ENCODE data around the gene UBA3.

DNA sequence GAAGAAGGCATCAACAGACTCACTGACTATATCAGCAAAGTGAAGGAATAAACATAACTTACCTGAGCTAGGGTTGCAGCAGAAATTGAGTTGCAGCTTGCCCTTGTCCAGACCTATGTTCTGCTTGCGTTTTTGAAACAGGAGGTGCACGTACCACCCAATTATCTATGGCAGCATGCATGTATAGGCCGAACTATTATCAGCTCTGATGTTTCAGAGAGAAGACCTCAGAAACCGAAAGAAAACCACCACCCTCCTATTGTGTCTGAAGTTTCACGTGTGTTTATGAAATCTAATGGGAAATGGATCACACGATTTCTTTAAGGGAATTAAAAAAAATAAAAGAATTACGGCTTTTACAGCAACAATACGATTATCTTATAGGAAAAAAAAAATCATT, 24.4 kb upstream of the UBA3 start:
- TF ChIP-seq CBX3 (IDR thresholded peaks at IDR 0.05; ENCODE audit: low read depth) (no peak), POLR2A (IDR thresholded peaks at IDR 0.05; ENCODE audit: borderline replicate concordance, extremely low read depth, insufficient read depth, insufficient read length) (no peak), POLR2AphosphoS5 (IDR thresholded peaks at IDR 0.05; ENCODE audit: low read depth, low read length) (no peak), EGR1 (IDR thresholded peaks at IDR 0.05; ENCODE audit: low read depth) (no peak), RAD21 (IDR thresholded peaks at IDR 0.05; ENCODE audit: low read depth) (no peak)
- TF ChIP-seq, protein P1, sequence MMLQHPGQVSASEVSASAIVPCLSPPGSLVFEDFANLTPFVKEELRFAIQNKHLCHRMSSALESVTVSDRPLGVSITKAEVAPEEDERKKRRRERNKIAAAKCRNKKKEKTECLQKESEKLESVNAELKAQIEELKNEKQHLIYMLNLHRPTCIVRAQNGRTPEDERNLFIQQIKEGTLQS (IDR thresholded peaks at IDR 0.05), result no peak
- TF ChIP-seq, protein P2, sequence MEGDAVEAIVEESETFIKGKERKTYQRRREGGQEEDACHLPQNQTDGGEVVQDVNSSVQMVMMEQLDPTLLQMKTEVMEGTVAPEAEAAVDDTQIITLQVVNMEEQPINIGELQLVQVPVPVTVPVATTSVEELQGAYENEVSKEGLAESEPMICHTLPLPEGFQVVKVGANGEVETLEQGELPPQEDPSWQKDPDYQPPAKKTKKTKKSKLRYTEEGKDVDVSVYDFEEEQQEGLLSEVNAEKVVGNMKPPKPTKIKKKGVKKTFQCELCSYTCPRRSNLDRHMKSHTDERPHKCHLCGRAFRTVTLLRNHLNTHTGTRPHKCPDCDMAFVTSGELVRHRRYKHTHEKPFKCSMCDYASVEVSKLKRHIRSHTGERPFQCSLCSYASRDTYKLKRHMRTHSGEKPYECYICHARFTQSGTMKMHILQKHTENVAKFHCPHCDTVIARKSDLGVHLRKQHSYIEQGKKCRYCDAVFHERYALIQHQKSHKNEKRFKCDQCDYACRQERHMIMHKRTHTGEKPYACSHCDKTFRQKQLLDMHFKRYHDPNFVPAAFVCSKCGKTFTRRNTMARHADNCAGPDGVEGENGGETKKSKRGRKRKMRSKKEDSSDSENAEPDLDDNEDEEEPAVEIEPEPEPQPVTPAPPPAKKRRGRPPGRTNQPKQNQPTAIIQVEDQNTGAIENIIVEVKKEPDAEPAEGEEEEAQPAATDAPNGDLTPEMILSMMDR (IDR thresholded peaks at IDR 0.05 in 2 of 3, conservative IDR thresholded peaks at IDR 0.05 in 1 of 3; ENCODE audit: borderline replicate concordance in 1 of 3, insufficient read depth in 1 of 3, low read depth in 2 of 3, low read length in 2 of 3), result no peak
- TF ChIP-seq, protein P3, sequence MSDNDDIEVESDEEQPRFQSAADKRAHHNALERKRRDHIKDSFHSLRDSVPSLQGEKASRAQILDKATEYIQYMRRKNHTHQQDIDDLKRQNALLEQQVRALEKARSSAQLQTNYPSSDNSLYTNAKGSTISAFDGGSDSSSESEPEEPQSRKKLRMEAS (IDR thresholded peaks at IDR 0.05), result no peak
- TF ChIP-seq, protein P4, sequence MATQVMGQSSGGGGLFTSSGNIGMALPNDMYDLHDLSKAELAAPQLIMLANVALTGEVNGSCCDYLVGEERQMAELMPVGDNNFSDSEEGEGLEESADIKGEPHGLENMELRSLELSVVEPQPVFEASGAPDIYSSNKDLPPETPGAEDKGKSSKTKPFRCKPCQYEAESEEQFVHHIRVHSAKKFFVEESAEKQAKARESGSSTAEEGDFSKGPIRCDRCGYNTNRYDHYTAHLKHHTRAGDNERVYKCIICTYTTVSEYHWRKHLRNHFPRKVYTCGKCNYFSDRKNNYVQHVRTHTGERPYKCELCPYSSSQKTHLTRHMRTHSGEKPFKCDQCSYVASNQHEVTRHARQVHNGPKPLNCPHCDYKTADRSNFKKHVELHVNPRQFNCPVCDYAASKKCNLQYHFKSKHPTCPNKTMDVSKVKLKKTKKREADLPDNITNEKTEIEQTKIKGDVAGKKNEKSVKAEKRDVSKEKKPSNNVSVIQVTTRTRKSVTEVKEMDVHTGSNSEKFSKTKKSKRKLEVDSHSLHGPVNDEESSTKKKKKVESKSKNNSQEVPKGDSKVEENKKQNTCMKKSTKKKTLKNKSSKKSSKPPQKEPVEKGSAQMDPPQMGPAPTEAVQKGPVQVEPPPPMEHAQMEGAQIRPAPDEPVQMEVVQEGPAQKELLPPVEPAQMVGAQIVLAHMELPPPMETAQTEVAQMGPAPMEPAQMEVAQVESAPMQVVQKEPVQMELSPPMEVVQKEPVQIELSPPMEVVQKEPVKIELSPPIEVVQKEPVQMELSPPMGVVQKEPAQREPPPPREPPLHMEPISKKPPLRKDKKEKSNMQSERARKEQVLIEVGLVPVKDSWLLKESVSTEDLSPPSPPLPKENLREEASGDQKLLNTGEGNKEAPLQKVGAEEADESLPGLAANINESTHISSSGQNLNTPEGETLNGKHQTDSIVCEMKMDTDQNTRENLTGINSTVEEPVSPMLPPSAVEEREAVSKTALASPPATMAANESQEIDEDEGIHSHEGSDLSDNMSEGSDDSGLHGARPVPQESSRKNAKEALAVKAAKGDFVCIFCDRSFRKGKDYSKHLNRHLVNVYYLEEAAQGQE (IDR thresholded peaks at IDR 0.05; ENCODE audit: low read depth), result no peak

Data from HCT116 (cell line).